Smooth muscle cell (in vitro differentiated cells): Measurements from ENCODE around the gene GPC1. TPM values are rescaled to one million over a fixed set of nuclear protein-coding genes. Genes with fewer than 3 reads are reported as not detected.

ENCODE experiments used
- DNase-seq: peaks from one replicate; lab custom pipeline; 2025; ENCODE audit not compliant: unreplicated experiment; lab: John Stamatoyannopoulos, UW
- H2AFZ ChIP-seq: fragments of 200-600 bp; sonication (generic); 2 replicates; pipeline ENCODE4 v1.6.0; 2016; ENCODE audit warnings: antibody characterized with exemption, low read depth, mild to moderate bottlenecking
- H3F3A ChIP-seq: fragments of 200-600 bp; sonication (generic); 2 replicates; pipeline ENCODE4 v1.6.0; 2017; ENCODE audit warnings: antibody characterized with exemption, low read depth
- H3K27ac ChIP-seq: fragments of 200-600 bp; sonication (generic); 2 replicates; pipeline ENCODE4 v1.5.1; 2016; ENCODE audit warnings: low read depth, mild to moderate bottlenecking
- H3K27me3 ChIP-seq: fragments of 200-600 bp; sonication (generic); 2 replicates; pipeline ENCODE4 v1.6.1; 2016; ENCODE audit warnings: low read depth, mild to moderate bottlenecking
- H3K36me3 ChIP-seq: fragments of 200-600 bp; sonication (generic); 2 replicates; pipeline ENCODE4 v1.5.1; 2016; ENCODE audit warnings: low read depth
- H3K4me1 ChIP-seq: fragments of 200-600 bp; sonication (generic); 2 replicates; pipeline ENCODE4 v1.5.1; 2016; ENCODE audit warnings: low read depth
- H3K4me2 ChIP-seq: fragments of 200-600 bp; sonication (generic); 2 replicates; pipeline ENCODE4 v1.6.0; 2016; ENCODE audit warnings: mild to moderate bottlenecking
- H3K4me3 ChIP-seq: fragments of 200-600 bp; sonication (generic); 2 replicates; pipeline ENCODE4 v1.5.1; 2016; ENCODE audit warnings: mild to moderate bottlenecking
- H3K79me2 ChIP-seq: fragments of 200-600 bp; sonication (generic); 2 replicates; pipeline ENCODE4 v1.6.0; 2016; ENCODE audit warnings: low read depth, mild to moderate bottlenecking
- H3K9ac ChIP-seq: fragments of 200-600 bp; sonication (generic); 2 replicates; pipeline ENCODE4 v1.6.0; 2016; ENCODE audit warnings: low read depth
- H3K9me3 ChIP-seq: fragments of 200-600 bp; sonication (generic); replicated peaks from 2 replicates; pipeline ENCODE4 v1.5.1; 2016; ENCODE audit warnings: low read depth
- H4K20me1 ChIP-seq: fragments of 200-600 bp; sonication (generic); 2 replicates; pipeline ENCODE4 v1.6.0; 2016; ENCODE audit warnings: low read depth
- WGBS: methylation state at CpG from one replicate; pipeline ENCODE4 v1.1.7; 2016; ENCODE audit warnings: low lambda C conversion rate; 5-methylcytosine and 5-hydroxymethylcytosine counted together
- polyA plus RNA-seq: library from polyadenylated mRNA; unstranded; fragments of >200 nt; fragmentation: Nextera tagmentation; extraction: Ambion mirVana; gene quantifications from 2 replicates; pipeline ENCODE4 v1.2.1, GENCODE V29; 2016
- total RNA-seq: library from RNA; depleted of rRNA; stranded (reverse); fragments of >200 nt; gene quantifications from 2 replicates; pipeline ENCODE4 v1.2.3, GENCODE V29; 2014
- TF ChIP-seq, protein P1 (sequence below): fragments of 200-600 bp; sonication (generic); IDR thresholded peaks from 2 replicates; pipeline ENCODE4 v1.5.1; 2017; ENCODE audit warnings: borderline replicate concordance, mild to moderate bottlenecking, antibody characterized with exemption; ENCODE audit not compliant: insufficient read depth, poor library complexity, severe bottlenecking

Gene GPC1
- total and polyA plus RNA-seq, 2 experiments from 2014 or later = 88.9 to 221 TPM

DNA sequence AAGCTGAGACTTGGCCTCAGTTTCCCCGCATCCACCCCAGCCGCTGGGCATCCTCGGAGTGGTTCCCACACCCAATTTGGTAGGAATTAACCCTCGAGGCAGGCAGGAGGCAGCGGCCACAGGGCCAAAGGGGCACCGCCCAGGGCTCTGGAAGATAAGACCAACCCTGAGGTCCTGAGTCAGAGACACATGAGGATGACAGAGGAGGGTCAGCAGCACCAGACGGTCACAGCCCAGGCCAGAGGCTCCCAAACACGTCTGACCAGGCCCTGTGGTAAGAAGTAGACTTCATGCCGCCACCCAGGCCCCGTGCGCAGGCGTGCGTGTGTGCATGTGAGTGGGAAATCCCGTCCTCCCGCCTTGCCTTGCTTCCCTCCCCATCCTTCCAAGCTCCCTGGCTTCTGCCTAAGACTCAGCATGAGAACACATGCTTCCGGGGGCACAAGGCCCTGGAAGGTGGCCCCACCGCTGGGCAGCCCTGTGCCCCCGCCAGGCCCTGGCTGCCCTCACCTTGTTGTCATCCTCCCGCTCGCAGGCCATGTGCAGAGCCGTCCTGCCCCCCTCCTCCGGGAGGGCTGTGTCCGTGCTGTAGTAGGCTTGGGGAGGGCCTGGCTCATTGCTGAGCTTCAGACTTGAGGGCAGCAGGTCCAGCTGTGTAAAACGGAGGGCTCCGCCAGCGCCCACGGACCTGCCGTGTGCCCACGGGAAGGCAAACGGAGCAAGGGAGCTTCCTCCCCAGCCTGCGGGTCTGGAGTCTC, 76.1 kb downstream of the GPC1 start:
- Histone ChIP-seq H3K4me1 (no peaks in the 10 kb centered on the region), H3K27me3 (no peaks in the 10 kb centered on the region), H4K20me1 (no peaks in the 10 kb centered on the region), H3K4me2 (no peak overlapping the region), H3K4me3 (no peak overlapping the region), H3K36me3 (no peaks in the 10 kb centered on the region), H3F3A (no peaks in the 10 kb centered on the region), H2AFZ (no peak overlapping the region), H3K27ac (no peak overlapping the region), H3K79me2 (no peaks in the 10 kb centered on the region), H3K9me3 (no peaks in the 10 kb centered on the region), H3K9ac (no peak overlapping the region)
- WGBS = 94% methylated on average over 31 of the region's 31 CpGs
- TF ChIP-seq, protein P1, sequence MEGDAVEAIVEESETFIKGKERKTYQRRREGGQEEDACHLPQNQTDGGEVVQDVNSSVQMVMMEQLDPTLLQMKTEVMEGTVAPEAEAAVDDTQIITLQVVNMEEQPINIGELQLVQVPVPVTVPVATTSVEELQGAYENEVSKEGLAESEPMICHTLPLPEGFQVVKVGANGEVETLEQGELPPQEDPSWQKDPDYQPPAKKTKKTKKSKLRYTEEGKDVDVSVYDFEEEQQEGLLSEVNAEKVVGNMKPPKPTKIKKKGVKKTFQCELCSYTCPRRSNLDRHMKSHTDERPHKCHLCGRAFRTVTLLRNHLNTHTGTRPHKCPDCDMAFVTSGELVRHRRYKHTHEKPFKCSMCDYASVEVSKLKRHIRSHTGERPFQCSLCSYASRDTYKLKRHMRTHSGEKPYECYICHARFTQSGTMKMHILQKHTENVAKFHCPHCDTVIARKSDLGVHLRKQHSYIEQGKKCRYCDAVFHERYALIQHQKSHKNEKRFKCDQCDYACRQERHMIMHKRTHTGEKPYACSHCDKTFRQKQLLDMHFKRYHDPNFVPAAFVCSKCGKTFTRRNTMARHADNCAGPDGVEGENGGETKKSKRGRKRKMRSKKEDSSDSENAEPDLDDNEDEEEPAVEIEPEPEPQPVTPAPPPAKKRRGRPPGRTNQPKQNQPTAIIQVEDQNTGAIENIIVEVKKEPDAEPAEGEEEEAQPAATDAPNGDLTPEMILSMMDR = no peak
- no peak for DNase-seq

DNA sequence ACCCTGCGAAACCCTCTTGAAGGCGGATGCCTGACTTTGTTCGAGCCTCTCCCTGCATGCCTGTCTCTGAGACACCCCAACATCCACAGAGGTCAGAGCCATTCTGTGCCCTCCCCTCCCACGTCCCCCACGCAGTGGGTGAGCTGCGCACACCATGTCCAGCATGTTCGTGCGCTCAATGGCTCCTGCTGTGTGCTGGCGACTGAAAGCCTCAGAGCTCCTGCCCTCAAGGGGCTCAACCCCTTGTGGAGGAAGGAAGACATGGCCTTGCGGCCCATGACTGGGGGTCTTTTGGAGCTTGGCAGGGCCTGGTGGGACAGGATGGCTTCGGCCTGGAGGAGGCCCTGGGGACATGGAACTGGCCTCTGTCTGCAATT, 76.6 kb downstream of the GPC1 start:
- Histone ChIP-seq H3F3A (no peaks in the 10 kb centered on the region), H3K27me3 (no peaks in the 10 kb centered on the region), H3K36me3 (no peaks in the 10 kb centered on the region), H3K4me3 (no peak overlapping the region), H3K4me2 (no peak overlapping the region), H3K79me2 (no peaks in the 10 kb centered on the region), H2AFZ (no peak overlapping the region), H3K27ac (no peak overlapping the region), H3K9me3 (no peaks in the 10 kb centered on the region), H3K4me1 (no peaks in the 10 kb centered on the region), H3K9ac (no peak overlapping the region), H4K20me1 (no peaks in the 10 kb centered on the region)
- 97% methylated on average over 11 of the region's 11 CpGs for WGBS
- no peak for DNase-seq
- TF ChIP-seq, protein P1 = no peak

DNA sequence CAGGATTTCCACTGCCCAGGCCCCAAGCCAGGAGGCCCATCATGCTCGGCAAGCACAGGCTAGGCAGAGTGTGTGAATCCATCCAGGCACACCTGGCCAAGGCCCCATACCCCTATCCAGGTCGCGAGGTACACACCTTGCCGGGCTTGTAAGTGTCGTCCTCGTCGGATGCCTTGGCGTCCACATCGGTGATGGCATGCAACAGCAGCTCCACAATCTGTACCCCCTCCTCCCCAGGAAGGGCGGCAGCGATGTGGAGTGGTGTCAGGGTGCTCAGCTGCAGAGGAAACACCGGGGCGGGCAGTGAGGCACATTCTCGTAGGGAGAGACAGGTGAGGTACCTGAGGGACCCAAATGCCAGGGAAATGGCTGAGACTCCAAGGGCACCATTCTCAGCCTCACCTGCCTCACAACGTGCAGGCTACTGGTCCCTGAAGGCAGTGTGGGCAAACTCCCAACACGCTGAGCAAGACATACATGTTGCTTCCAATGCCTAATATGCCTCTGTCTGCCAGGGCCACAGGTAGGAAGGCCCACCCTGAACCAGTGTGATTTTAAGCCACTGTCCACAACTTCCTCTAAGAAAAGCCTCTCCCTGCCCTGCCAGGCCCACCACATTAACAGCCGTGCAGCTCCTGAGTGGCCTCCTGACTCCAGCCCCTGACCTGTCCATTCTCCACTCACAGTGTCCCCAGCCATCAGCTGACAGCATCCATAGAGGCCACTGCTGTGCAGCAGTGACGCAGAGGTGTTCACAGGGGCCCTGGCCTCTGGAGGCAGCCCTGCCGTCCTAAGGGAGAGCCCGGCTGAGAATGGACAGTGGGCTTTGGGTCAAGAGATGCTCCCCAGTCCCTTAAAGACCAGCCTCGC, 77.4 kb downstream of the GPC1 start:
- TF ChIP-seq, protein P1 = no peak
- 94% methylated on average over 21 of the region's 21 CpGs for whole genome bisulfite sequencing
- Histone ChIP-seq H3K4me3 (no peak overlapping the region), H2AFZ (no peak overlapping the region), H3K4me2 (no peak overlapping the region), H3K36me3 (no peaks in the 10 kb centered on the region), H3K27me3 (no peaks in the 10 kb centered on the region), H3F3A (no peaks in the 10 kb centered on the region), H3K27ac (no peak overlapping the region), H3K9me3 (no peaks in the 10 kb centered on the region), H3K4me1 (no peaks in the 10 kb centered on the region), H3K9ac (no peak overlapping the region), H3K79me2 (no peaks in the 10 kb centered on the region), H4K20me1 (no peaks in the 10 kb centered on the region)
- DNase-seq = no peak
